Measurements from ENCODE around the gene RBBP9.

- TF ChIP-seq, protein P1, sequence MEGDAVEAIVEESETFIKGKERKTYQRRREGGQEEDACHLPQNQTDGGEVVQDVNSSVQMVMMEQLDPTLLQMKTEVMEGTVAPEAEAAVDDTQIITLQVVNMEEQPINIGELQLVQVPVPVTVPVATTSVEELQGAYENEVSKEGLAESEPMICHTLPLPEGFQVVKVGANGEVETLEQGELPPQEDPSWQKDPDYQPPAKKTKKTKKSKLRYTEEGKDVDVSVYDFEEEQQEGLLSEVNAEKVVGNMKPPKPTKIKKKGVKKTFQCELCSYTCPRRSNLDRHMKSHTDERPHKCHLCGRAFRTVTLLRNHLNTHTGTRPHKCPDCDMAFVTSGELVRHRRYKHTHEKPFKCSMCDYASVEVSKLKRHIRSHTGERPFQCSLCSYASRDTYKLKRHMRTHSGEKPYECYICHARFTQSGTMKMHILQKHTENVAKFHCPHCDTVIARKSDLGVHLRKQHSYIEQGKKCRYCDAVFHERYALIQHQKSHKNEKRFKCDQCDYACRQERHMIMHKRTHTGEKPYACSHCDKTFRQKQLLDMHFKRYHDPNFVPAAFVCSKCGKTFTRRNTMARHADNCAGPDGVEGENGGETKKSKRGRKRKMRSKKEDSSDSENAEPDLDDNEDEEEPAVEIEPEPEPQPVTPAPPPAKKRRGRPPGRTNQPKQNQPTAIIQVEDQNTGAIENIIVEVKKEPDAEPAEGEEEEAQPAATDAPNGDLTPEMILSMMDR (IDR thresholded peaks at IDR 0.05; ENCODE audit: low read depth, low read length, poor library complexity, severe bottlenecking) = no peak
- TF ChIP-seq EZH2phosphoT487 (IDR thresholded peaks at IDR 0.05; ENCODE audit: borderline replicate concordance, low read length) = no peak
Observed at GRCh38 chr20:18456600-18456999, 40.4 kb downstream of the RBBP9 start.
